ENCODE data around the gene MAN1A1.

GRCh38 chr6:119346450-119346849 lies 3.1 kb downstream of the MAN1A1 start:
- TF ChIP-seq CTCF (IDR thresholded peaks at IDR 0.05; ENCODE audit: low read depth, low read length, poor library complexity, severe bottlenecking) (no peak), EZH2phosphoT487 (IDR thresholded peaks at IDR 0.05; ENCODE audit: borderline replicate concordance, low read length) (no peak)
